ENCODE data around the gene IFNK. TPM values are rescaled to one million over a fixed set of nuclear protein-coding genes. Genes with fewer than 3 reads are reported as not detected.

IFNK gene
- total RNA-seq, 1 experiment from 2014 or later = not detected

DNA sequence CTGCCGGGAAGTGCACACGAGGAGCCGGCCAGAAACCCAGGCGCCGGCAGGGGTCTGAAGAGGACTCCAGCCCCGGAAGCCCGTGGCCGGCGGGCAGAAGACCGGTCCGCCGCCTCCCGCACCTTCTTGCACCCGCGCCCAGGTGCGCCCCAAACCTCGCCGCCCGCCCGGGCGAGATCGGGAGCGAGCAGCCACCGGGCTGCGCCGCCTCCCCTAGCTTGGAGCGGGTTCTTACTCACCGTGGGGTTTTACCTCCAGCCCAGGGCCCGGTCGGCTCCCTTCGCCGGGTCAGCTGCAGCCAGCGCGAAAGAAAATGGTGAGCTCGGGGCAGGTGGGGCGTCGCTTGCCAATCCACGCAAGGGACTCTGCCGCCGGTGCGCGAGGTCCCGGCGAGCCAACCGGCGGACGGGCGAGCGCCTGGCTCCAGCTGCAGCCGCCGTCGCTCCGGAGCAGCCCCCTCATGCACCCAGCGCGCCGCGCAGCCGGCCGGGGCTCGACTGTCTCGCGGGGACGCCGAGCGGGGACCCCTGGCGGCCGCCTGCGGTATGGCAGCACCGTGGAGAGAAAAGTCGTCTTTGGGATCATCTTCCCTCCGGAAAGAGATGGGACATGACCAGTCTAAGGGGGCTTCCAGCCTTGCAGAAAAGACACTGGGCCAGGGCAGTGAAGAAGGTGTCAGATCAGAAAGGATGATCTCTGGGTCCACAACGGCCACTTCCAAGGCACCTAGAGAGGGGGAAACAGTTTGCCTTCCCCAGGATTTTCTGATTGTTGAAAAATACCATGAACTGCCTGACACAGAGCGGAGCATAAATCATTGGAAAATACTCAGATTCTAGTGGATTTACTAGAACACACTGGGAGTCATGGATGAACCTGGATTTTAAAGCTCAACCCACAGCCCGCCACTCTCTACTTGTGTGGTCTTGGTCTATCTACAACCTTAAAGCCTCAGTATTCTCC lies 5.5 kb downstream of the IFNK start, which contains the start of gene MOB3B:
MOB3B (minus strand) TSS at position 499 of the 963 bp plus-strand sequence. CDS start 74,264 bp downstream, outside the sequence.
- peak; percentile 71 for DNase-seq
- peak within 1 kb of the TSS; percentile 91 for H2AFZ ChIP-seq (ENCODE audit: low read length)
- H3K9ac ChIP-seq (ENCODE audit: low read length) = peak within 1 kb of the TSS; percentile 84
- no peaks in the 10 kb centered on the region for H3K36me3 ChIP-seq (ENCODE audit: low read depth, low read length)
- no peaks in the 10 kb centered on the region for H3K9me3 ChIP-seq (ENCODE audit: low read length)
- peak within 1 kb of the TSS; percentile 82 for H3K4me3 ChIP-seq (ENCODE audit: low read length)
- H4K20me1 ChIP-seq (ENCODE audit: low read length) = no peaks in the 10 kb centered on the region
- ATAC-seq = peak; percentile 93
- intact Hi-C loops (cut with micrococcal nuclease) = loop anchor here (1.0 to 5.0 kb wide), 2 partner anchors 102 to 196 kb away; no protein-coding TSS in a partner anchor
- CTCF ChIA-PET = interaction anchor here (0.6 to 1.0 kb wide), 2 partner anchors 98 to 196 kb away, joined by 3 to 9 read pairs; no protein-coding TSS in a partner anchor
- H3K79me2 ChIP-seq (ENCODE audit: low read length) = no peaks in the 10 kb centered on the region
- peaks cover 6% of the 10 kb centered on the region; the same call in 1 of the 2 replicates for H3K4me1 ChIP-seq (ENCODE audit: insufficient read depth, low read length)
- no TSS peak for BruUV-seq (replicated peaks)
- no peak for TF ChIP-seq EZH2phosphoT487 (IDR thresholded peaks at IDR 0.05; ENCODE audit: borderline replicate concordance, low read length)
- no peak for TF ChIP-seq EZH2 (IDR thresholded peaks at IDR 0.05; ENCODE audit: low read length, unreplicated experiment)
- TF ChIP-seq, protein P1, sequence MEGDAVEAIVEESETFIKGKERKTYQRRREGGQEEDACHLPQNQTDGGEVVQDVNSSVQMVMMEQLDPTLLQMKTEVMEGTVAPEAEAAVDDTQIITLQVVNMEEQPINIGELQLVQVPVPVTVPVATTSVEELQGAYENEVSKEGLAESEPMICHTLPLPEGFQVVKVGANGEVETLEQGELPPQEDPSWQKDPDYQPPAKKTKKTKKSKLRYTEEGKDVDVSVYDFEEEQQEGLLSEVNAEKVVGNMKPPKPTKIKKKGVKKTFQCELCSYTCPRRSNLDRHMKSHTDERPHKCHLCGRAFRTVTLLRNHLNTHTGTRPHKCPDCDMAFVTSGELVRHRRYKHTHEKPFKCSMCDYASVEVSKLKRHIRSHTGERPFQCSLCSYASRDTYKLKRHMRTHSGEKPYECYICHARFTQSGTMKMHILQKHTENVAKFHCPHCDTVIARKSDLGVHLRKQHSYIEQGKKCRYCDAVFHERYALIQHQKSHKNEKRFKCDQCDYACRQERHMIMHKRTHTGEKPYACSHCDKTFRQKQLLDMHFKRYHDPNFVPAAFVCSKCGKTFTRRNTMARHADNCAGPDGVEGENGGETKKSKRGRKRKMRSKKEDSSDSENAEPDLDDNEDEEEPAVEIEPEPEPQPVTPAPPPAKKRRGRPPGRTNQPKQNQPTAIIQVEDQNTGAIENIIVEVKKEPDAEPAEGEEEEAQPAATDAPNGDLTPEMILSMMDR (conservative IDR thresholded peaks at IDR 0.05; ENCODE audit: low read depth, low read length) = peak; percentile 76
- H3K27me3 ChIP-seq (ENCODE audit: low read length) = no peaks in the 10 kb centered on the region
- no peak within 1 kb of the TSS for H3K27ac ChIP-seq (ENCODE audit: low read length)
- no peaks in the 10 kb centered on the region for H3K9me2 ChIP-seq (replicated peaks; ENCODE audit: low read length)
- POLR2A ChIA-PET (ENCODE audit: unreplicated experiment) = interaction anchor here (0.6 kb wide), 1 partner anchor 136 kb away, joined by 4 read pairs; no protein-coding TSS in a partner anchor
- H3F3A ChIP-seq (ENCODE audit: low read length, unreplicated experiment) = no peaks in the 10 kb centered on the region
- H3K4me2 ChIP-seq (ENCODE audit: low read length) = peak within 1 kb of the TSS; percentile 89

DNA sequence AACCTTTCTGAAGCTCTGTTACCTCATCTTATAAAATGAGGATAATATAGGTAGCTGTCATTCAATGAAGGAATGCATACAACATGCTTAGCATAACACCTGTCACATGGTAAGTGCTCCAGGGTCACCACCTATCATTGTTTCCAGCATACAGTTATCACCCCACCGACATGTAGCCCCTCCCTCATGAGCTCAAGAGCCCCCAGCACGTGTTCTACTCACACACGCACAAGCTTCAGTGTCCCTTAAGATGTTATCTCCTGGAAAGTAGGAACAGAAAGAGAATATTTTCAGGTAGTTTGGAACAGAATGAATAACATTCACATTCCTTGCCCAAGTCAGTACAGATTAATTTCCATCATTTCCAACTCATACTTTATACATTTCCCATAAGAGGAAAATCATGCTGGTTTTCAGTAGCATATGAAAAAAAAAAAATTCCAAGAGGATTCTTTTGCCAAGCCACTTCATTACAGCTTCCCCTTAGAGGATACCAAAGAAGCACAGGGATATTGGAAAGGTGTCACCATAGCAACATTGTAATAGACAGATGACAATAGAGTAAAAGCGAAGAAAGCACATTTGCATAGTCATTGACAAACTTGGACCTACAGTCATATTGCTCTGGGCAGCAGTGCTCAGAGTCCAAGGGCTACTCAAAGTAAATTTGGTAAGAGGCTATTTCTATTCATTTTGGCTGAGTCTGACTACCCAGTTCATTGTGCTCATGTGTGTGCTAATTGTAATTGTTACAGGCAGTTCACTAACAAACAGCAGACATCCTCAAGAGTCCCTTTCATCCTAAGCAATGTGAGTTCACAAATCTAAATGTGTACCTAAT lies 7.0 kb downstream of the IFNK start:
- Histone ChIP-seq H3K36me3 (ENCODE audit: low read depth, low read length) (no peaks in the 10 kb centered on the region), H3K27ac (ENCODE audit: low read length) (no peak overlapping the region), H3K4me2 (ENCODE audit: low read length) (no peak overlapping the region), H3K4me1 (ENCODE audit: insufficient read depth, low read length) (peaks cover 6% of the 10 kb centered on the region; the same call in 1 of the 2 replicates), H3K27me3 (ENCODE audit: low read length) (no peaks in the 10 kb centered on the region), H3K9ac (ENCODE audit: low read length) (no peak overlapping the region), H3K9me3 (ENCODE audit: low read length) (no peaks in the 10 kb centered on the region), H3F3A (ENCODE audit: low read length, unreplicated experiment) (no peaks in the 10 kb centered on the region), H4K20me1 (ENCODE audit: low read length) (no peaks in the 10 kb centered on the region), H2AFZ (ENCODE audit: low read length) (no peak overlapping the region), H3K79me2 (ENCODE audit: low read length) (no peaks in the 10 kb centered on the region), H3K4me3 (ENCODE audit: low read length) (no peak overlapping the region), H3K9me2 (replicated peaks; ENCODE audit: low read length) (no peaks in the 10 kb centered on the region)
- BruUV-seq (replicated peaks) = no TSS peak
- CTCF ChIA-PET = no interaction called here
- TF ChIP-seq EZH2phosphoT487 (IDR thresholded peaks at IDR 0.05; ENCODE audit: borderline replicate concordance, low read length) = no peak
- TF ChIP-seq, protein P1 (conservative IDR thresholded peaks at IDR 0.05; ENCODE audit: low read depth, low read length) = no peak
- no peak for TF ChIP-seq EZH2 (IDR thresholded peaks at IDR 0.05; ENCODE audit: low read length, unreplicated experiment)
- DNase-seq = no peak
- no peak for ATAC-seq
- POLR2A ChIA-PET (ENCODE audit: unreplicated experiment) = no interaction called here
- intact Hi-C loops (cut with micrococcal nuclease) = no loop called here

Data from PC-3 (cell line).